ENCODE results near the gene VTN. TPM values are rescaled to one million over a fixed set of nuclear protein-coding genes. Genes with fewer than 3 reads are reported as not detected.
A peak's percentile ranks its signal among the peaks of the same experiment; 100 is the strongest.

VTN gene
- polyA plus RNA-seq, 1 donor (not counting 4 experiments of a cell fraction or from before 2014, with no cell fraction given): not detected

DNA sequence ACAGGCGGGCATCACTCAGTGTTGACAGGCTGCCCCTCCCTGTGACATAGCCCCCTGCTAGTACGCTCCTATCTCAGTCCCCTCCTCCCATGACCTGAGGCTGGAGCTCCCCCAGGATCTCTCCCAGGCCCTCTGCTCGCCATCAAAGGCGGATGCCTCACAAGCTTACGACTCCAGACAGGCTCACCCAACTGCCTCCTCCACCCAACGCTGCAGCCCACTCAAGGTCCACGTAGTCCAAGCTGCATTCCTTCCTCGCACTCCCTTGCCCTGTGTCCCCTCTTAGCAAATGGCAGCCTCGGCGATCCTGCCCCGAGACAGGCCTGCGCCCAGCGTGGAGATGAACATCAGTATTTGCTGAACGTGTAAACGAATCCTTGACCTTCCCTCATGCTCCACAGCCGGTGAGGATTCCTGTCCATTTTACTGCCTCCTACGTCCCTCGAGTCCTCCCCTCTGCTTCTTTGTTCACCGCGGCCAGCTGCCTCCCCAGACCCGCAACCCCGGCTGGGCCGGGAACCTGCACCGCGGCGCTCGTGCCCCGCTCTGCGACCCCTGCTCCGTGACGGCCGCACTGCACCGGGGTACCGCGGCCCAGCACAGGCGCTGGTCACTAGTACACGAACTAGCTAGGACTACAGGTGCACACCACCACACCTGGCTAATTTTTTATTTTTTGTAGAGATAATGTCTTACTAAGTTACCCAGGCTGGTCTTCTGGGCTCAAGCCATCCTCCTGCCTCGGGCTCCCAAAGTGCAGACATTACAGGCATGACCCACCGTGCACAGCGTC lies 51.9 kb downstream of the VTN start:
- Histone ChIP-seq H3K4me3 (ENCODE audit: control insufficient read depth in 2 of 3, extremely low read depth in 1 of 3, insufficient read depth in 2 of 3, low read depth in 1 of 3, low read length in 3 of 3) (peak overlapping the region; percentile 61 to 95 (median 92)), H3K27ac (ENCODE audit: control insufficient read depth, insufficient read depth, low read length) (peak overlapping the region; percentile 68)

More for the DNA sequence above, 51.9 kb downstream of the VTN start:
- Histone ChIP-seq H2AFZ (ENCODE audit: control insufficient read depth, low read length) (peak overlapping the region; percentile 91), H3K4me2 (ENCODE audit: control insufficient read depth, extremely low read depth, insufficient read depth, low read depth, low read length) (peak overlapping the region; percentile 97), H3K9me3 (ENCODE audit: control insufficient read depth, low read depth, low read length) (no peaks in the 10 kb centered on the region), H3K27me3 (ENCODE audit: control insufficient read depth, extremely low read depth, insufficient read depth, low read length) (no peaks in the 10 kb centered on the region), H3K36me3 (ENCODE audit: control insufficient read depth in 2 of 2, extremely low read depth in 1 of 2, insufficient read depth in 2 of 2, low read length in 2 of 2) (no peaks in the 10 kb centered on the region), H3K9ac (ENCODE audit: control insufficient read depth, extremely low read depth, insufficient read depth, low read length) (peak overlapping the region; percentile 82), H3K4me1 (ENCODE audit: control insufficient read depth, extremely low read depth, insufficient read depth, low read length) (peaks cover 22% of the 10 kb centered on the region), H3K9me1 (ENCODE audit: control insufficient read depth, extremely low read depth, insufficient read depth, low read length) (no peaks in the 10 kb centered on the region), H3K79me2 (ENCODE audit: control insufficient read depth, insufficient read depth, low read length) (peaks cover 38% of the 10 kb centered on the region), H4K20me1 (ENCODE audit: control insufficient read depth, extremely low read depth, insufficient read depth, low read length) (no peaks in the 10 kb centered on the region)
- dilution Hi-C loops (cut with MboI; ENCODE audit: extremely low pct_ligation_motif_present, low sequenced_read_pairs): no loop called here
- DNase-seq (ENCODE audit: low read depth, low spot score) (no peak), FAIRE-seq (no peak)
- TF ChIP-seq EZH2 (IDR thresholded peaks at IDR 0.05; ENCODE audit: low read length): no peak
- TF ChIP-seq, protein P1, sequence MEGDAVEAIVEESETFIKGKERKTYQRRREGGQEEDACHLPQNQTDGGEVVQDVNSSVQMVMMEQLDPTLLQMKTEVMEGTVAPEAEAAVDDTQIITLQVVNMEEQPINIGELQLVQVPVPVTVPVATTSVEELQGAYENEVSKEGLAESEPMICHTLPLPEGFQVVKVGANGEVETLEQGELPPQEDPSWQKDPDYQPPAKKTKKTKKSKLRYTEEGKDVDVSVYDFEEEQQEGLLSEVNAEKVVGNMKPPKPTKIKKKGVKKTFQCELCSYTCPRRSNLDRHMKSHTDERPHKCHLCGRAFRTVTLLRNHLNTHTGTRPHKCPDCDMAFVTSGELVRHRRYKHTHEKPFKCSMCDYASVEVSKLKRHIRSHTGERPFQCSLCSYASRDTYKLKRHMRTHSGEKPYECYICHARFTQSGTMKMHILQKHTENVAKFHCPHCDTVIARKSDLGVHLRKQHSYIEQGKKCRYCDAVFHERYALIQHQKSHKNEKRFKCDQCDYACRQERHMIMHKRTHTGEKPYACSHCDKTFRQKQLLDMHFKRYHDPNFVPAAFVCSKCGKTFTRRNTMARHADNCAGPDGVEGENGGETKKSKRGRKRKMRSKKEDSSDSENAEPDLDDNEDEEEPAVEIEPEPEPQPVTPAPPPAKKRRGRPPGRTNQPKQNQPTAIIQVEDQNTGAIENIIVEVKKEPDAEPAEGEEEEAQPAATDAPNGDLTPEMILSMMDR (optimal IDR thresholded peaks at IDR 0.05 in 1 of 3, IDR thresholded peaks at IDR 0.05 in 1 of 3, conservative IDR thresholded peaks at IDR 0.05 in 1 of 3; ENCODE audit: extremely low read depth in 1 of 3, insufficient read depth in 2 of 3, low read length in 3 of 3): no peak

Other genes starting within 250 kb of the VTN start
- gene TMEM97, start 51.1 kb downstream of the VTN start, polyA plus RNA-seq: 12.6 to 50.9 TPM (median 29.9 TPM) in 3 replicates
- gene IFT20, start 34.8 kb downstream of the VTN start, polyA plus RNA-seq: 19.9 to 28.7 TPM (median 27.1 TPM) in 3 replicates
- 63.1 to 84.6 TPM (median 82.0 TPM) in 3 replicates for gene TNFAIP1, start 34.5 kb downstream of the VTN start, polyA plus RNA-seq
- gene POLDIP2, start 12.8 kb downstream of the VTN start, polyA plus RNA-seq: 88.7 to 105 TPM (median 90.2 TPM) in 3 replicates
- not detected in 3 replicates for gene SEBOX, start 5.1 kb downstream of the VTN start, polyA plus RNA-seq
- 0.55 to 1.6 TPM (median 0.90 TPM) in 3 replicates for gene SARM1, start 1.4 kb upstream of the VTN start, polyA plus RNA-seq
- 1.7 to 1.9 TPM (median 1.9 TPM) in 3 replicates for gene SLC46A1, start 35.9 kb upstream of the VTN start, polyA plus RNA-seq
- not detected in 3 replicates for gene SLC13A2, start 103.3 kb upstream of the VTN start, polyA plus RNA-seq
- 0.01 to 0.66 TPM (median 0.29 TPM) in 3 replicates for gene FOXN1, start 136.0 kb upstream of the VTN start, polyA plus RNA-seq
- 34.1 to 93.3 TPM (median 60.0 TPM) in 3 replicates for gene UNC119, start 182.3 kb upstream of the VTN start, polyA plus RNA-seq
- gene PIGS, start 201.2 kb upstream of the VTN start, polyA plus RNA-seq: 21.8 to 52.1 TPM (median 33.6 TPM) in 3 replicates
- 24.2 to 44.9 TPM (median 32.5 TPM) in 3 replicates for gene ALDOC, start 206.6 kb upstream of the VTN start, polyA plus RNA-seq
- 6.2 to 21.1 TPM (median 16.6 TPM) in 3 replicates for gene SPAG5, start 228.7 kb upstream of the VTN start, polyA plus RNA-seq
- gene RSKR, start 243.9 kb upstream of the VTN start, polyA plus RNA-seq: 3.9 to 7.4 TPM (median 6.6 TPM) in 3 replicates

Data from keratinocyte (primary cell).